SU-DHL-6 (cell line): Measurements from ENCODE around the gene NLGN2.

Experiments
- CTCF ChIP-seq: fragments of 200-600 bp; sonication (generic); IDR thresholded peaks from one replicate; pipeline ENCODE4 v1.5.1; 2017; ENCODE audit warnings: antibody characterized with exemption, mild to moderate bottlenecking, low read length, moderate library complexity; ENCODE audit not compliant: insufficient read depth, poor library complexity, severe bottlenecking
- EZH2phosphoT487 ChIP-seq: fragments of 200-600 bp; sonication (generic), shearing (Covaris generic); conservative IDR thresholded peaks from 2 replicates; pipeline ENCODE4 v1.6.1; 2018; ENCODE audit warnings: mild to moderate bottlenecking, antibody characterized with exemption, low read length, moderate library complexity, mixed read lengths

GRCh38 chr17:7403977-7404736, 3.5 kb upstream of the NLGN2 start, which contains the start of gene TMEM256:
- TF ChIP-seq CTCF (no peak), EZH2phosphoT487 (no peak)
